GM08714 (cell line): ENCODE data around the gene PLA2R1.
"Not testable (repeated sequence)": the region's sequence is repeated elsewhere in the genome, so short reads cannot be mapped to it uniquely, and the experiment has no call there.

Experiments
- H3K4me3 ChIP-seq: fragments of 200-500 bp; sonication (Bioruptor generic); 2 replicates; pipeline ENCODE4 v1.5.1; 2014; ENCODE audit warnings: mild to moderate bottlenecking, low read length, inconsistent platforms
- ZNF274 ChIP-seq: IDR thresholded peaks from 2 replicates; pipeline ENCODE4 v1.6.1; 2012; ENCODE audit warnings: mild to moderate bottlenecking, low read depth, low read length

Gene PLA2R1

DNA sequence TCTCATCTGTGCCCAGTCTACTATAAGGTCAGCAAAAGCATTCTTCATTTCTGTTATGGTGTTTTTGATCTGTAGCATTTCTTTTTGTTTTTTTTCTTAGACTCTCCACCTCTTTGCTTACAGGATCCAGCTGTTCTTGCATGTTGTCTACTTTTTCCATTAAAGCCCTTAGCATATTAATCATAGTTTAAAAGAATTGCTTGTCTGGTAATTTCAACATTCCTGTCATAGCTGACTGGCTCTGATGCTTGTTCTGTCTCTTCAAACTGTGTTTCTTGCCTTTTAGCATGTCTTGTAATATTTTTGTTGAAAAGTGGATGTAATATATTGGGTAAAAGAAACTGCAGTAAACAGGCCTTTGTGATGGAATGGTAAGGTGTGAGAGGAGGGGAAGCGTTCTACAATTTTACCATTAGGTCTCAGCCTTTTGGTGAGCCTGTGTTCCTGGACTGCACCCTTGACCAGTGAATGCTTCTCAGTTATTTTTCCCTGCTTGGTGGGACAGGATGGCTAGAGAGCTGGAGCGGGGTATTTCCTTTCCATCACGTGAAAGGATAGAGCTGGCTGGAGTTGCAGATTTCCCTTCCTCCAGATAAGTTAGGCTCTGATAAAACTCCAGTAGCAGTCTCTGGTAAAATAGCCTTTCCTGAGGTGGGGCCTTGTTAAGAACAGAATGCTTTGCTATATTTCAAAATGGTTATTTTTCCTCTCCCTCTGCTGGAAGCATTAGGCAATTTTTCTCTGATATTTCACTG, 65.4 kb downstream of the PLA2R1 start:
- no peak for TF ChIP-seq ZNF274
- no peak overlapping the region for H3K4me3 ChIP-seq

DNA sequence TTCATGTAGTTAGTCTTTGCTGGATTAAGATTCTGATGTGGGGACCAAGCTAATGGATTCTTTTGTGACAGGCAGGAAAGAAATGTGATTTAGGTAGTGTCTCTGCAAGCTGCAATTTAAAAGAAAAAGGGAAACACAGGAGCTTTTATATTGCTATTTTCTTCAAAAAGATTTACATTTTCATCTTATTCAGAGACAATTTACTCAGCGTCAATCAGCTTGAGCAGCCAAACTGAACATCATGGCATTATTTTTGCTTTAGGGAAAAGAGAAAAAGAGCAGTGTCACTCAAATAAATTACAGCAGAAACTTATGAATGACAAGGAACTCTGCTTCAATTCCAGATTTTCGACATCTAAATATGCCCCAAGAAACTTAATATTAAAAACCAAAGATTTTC, 67.4 kb downstream of the PLA2R1 start:
- no peak for TF ChIP-seq ZNF274
- H3K4me3 ChIP-seq = no peak overlapping the region

DNA sequence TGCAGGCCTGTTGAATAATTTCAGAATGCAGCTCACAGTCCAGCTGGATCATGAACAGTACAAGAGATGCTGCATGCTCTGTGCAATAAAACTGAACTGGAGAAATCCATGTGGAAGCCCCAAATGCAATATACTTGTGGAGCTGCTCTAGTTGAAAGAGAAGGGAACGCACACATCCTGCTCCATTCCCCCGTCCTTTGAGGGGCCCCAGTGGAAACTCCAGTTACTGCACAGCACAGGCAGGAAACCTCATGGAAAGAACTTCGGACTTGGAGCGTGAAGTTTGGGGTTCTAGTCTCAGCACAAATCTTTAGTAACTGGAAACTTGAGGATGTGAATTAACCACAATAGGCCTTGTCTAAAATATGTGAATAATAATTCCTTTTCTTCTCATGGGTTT, 73.2 kb downstream of the PLA2R1 start:
- TF ChIP-seq ZNF274 = no peak
- no peak overlapping the region for H3K4me3 ChIP-seq

DNA sequence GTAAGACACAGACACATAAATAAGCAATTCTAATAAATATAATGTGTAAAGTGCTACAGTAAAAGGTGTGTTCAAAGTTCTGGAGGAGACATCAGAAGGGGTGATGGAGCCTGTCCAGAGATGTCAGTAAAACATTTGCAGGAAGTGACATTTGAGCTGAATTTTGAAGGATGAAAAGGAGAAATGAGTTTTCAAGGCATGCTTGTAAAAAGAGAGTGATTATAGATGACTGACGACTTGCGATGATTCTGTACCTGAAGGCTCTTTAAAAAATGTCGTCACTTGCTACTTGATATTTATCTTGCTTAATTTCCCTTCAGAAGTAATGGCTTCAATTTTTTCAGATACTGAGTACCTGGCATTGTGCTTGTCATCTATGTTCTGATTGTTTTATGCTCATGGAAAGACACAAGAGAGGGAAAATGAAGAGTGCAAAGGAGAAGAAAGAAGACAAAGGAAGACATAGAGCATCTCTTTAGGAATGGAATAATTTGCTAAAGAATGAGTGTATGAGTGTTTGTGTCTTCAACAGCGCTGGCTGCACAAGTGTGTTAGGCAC, 73.9 kb downstream of the PLA2R1 start:
- no peak for TF ChIP-seq ZNF274
- no peak overlapping the region for H3K4me3 ChIP-seq

DNA sequence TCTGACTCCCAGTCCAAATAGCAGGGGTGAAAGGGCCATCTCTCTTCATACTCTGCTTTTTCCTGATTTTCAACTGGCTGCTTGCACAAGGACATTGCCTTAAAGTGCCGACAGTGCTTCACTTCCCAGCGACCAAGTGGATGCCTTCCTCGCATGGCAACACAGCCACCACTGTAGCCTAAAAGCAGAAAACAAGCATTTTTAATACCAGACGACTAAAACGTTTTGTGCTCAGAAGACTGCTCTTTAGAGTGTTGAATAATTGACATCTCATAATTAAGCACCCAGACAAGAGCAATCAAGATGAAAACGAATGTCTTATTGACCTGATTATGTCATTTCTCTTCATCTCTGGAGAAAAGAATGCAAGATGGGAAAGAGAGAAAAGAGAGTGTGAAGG, 75.2 kb downstream of the PLA2R1 start:
- H3K4me3 ChIP-seq = no peak overlapping the region
- TF ChIP-seq ZNF274 = no peak

GRCh38 chr2:159985656-159986055, 76.8 kb downstream of the PLA2R1 start:
- no peak for TF ChIP-seq ZNF274
- H3K4me3 ChIP-seq = no peak overlapping the region

DNA sequence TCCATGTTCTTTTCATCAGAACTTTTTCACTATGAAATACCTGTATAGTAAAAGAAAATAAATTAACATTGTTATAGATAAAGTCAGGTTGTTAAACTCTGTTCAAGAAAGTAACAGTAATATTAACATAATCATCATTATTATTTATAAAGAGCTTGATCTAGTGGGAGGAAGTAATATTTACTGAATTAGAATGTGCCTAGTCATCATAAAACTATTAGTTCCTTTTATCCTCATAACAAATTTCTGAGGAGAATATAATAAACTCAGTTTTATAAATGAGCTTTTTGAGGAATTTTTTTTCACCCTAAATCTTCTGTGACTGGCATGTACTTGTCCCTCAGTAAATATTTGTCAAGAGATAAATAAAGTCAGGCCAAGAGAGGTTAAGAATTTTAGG, 78.4 kb downstream of the PLA2R1 start:
- no peak overlapping the region for H3K4me3 ChIP-seq
- TF ChIP-seq ZNF274 = no peak

- TF ChIP-seq ZNF274 = no peak
- no peak overlapping the region for H3K4me3 ChIP-seq
These were observed 79.3 kb downstream of the PLA2R1 start for GRCh38 chr2:159982842-159983785.

DNA sequence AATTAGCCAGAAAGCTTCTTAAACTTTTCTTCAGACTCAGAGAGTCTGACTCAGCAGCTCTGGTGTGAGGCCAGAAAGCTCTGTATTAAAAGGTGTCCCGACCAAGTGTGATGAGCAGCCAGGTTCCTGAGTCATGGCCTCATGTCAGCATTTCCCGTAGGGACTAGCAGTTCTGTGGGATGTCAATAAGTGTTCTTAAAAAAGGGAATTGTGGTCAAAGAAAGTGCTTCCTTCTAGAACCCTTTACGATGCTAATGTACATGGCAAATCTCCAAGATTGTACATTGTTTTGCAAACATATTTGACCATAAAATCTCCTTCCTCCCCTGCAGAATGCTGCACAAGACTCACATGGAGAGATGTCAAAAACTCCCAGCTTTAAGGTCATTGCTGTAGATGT, 80.1 kb downstream of the PLA2R1 start:
- H3K4me3 ChIP-seq = no peak overlapping the region
- no peak for TF ChIP-seq ZNF274

DNA sequence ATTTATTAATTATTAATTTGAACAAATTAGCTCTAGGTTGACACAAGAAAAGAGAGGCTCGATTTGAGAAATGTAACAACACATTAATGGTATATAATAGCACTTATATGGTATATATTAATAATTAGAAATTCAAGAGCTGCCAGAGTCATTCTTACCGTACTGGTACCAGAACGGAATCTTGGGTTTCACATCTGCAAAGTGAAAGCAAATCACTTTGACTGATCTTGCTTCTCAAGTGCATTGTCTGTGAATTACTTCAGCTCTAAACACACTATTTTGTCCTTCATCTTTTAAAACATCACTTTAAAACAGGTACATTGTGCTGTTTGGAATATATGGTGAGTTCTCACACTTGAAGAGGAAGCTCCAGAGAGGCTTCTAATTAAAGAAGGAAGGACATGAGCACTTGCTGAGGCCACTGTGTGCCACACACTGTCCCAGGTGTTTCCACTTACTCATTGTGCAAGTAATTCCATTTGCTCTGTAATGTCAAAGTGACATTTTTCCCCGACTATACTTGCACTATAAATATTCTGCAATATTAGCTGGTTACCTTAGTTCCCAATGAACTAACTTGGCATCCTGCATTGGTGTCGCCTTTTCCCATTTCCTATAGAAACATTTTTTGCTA, 85.8 kb downstream of the PLA2R1 start:
- TF ChIP-seq ZNF274 = no peak
- no peak overlapping the region for H3K4me3 ChIP-seq

GRCh38 chr2:159973325-159973724, 89.1 kb downstream of the PLA2R1 start:
- no peak overlapping the region for H3K4me3 ChIP-seq
- TF ChIP-seq ZNF274 = no peak

- no peak overlapping the region for H3K4me3 ChIP-seq
- no peak for TF ChIP-seq ZNF274
These were observed 90.9 kb downstream of the PLA2R1 start for GRCh38 chr2:159971365-159972152.

- not testable (repeated sequence) for H3K4me3 ChIP-seq
These were observed 91.9 kb downstream of the PLA2R1 start for GRCh38 chr2:159970548-159970947.
